Renal pelvis (tissue), 12 donors: ENCODE data around the gene KRTAP5-7. TPM values are rescaled to one million over a fixed set of nuclear protein-coding genes. Genes with fewer than 3 reads are reported as not detected.
"Not testable (repeated sequence)": the region's sequence is repeated elsewhere in the genome, so short reads cannot be mapped to it uniquely, and the experiment has no call there.

Experiments used
- DNase-seq: peaks from one replicate; pipeline ENCODE4 v3.0.0-alpha.2; 2013
- long read RNA-seq, 16 experiments: transcript quantifications; one replicate each; lab custom pipeline, GENCODE V29; 2026
- polyA plus RNA-seq, 3 donors: library from polyadenylated mRNA; unstranded; fragments of 120-200 nt; gene quantifications; one replicate each; pipeline ENCODE4 v1.2.1, GENCODE V29; 2013; ENCODE audit not compliant: insufficient read length in 3 of 3

Gene KRTAP5-7
- polyA plus RNA-seq: under 1 TPM in 2 of 3 donors, not detected in 1; 0.18 to 0.21 TPM
- long read RNA-seq, donor 1, partial matches to known transcripts: 0 of 2 reads
- long read RNA-seq, donor 1, other reads (novel, unspliced or antisense): 0 of 2 reads
- long read RNA-seq, donor 2: 0 reads
- long read RNA-seq, donor 3: 0 reads
- long read RNA-seq, donor 4: 0 reads
- long read RNA-seq, donor 5: 0 reads
- long read RNA-seq, donor 6: 0 reads
- long read RNA-seq, donor 7, partial matches to known transcripts: 0 of 1 reads
- long read RNA-seq, donor 7, other reads (novel, unspliced or antisense): 0 of 1 reads
- long read RNA-seq, donor 8: 0 reads
- long read RNA-seq, donor 9: 0 reads
- long read RNA-seq, donor 10: 0 reads
- long read RNA-seq, donor 11: 0 reads
- long read RNA-seq, donor 12: 0 reads
- long read RNA-seq, donor 13: 0 reads
- long read RNA-seq, donor 14: 0 reads
- long read RNA-seq, donor 15: 0 reads
- long read RNA-seq, donor 16: 0 reads

- not testable (repeated sequence) for DNase-seq
Measured at GRCh38 chr11:71526796-71527575, at the start of gene KRTAP5-7. TSS of gene KRTAP5-7 (plus strand) at chr11:71527267. CDS start at chr11:71527301, 34 bp downstream.

DNA sequence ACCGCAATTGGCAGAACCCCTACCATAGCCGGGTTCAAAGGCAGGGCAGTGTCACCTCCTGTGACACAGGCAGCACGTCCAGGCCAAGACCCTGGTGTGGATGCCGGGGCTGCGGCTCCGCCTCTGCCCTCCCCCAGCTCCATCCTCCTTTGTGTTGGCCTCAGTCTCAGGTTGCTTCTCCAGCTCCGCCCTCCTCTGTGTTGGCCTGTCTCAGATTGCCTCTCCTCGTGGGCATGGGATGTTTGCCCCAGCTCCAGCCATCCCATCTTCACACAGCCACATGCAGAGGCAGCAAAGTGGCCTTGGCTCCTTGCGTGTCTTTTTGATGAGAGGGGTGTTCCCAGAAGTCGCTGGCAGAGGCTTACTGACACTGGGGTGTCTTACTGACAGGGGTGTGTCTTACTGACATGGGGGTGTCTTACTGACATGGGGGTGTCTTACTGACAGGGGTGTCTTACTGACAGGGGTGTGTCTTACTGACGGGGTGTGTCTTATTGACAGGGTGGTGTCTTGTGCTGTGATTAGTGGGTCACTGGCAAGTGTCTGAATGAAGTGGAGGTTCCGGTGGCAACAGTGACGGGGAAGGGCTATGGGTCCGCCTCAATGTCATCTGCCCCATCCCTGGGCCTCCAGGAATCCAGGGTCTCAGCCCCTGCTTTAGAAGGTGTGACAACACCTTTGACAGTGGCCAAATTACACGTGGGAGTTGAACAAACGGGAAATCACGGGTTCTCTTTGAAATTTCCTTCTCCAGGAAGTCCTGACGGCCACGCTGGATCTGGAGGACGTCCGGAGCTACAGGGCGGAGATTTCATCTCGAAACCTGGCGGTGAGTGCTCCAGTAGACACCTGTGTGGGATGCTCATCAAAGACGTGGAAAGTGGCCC lies 49.2 kb upstream of the KRTAP5-7 start:
- DNase-seq: no peak

DNA sequence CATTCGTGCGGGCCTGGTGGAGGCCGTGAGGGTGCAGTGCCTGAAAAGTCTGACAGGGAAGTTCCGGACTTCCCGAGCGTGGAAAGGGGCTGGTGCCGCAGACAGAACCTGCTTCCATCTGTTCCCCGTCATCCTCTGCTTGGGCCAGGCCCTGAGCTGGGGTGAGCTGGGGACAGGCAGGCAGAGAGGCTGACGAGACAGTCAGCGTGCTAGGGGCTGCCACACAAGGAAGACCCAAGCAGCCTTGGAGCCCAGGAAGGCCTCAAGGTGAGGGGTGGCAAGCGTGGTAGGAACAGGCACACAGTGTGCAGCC lies 48.6 kb upstream of the KRTAP5-7 start:
- no peak for DNase-seq

DNA sequence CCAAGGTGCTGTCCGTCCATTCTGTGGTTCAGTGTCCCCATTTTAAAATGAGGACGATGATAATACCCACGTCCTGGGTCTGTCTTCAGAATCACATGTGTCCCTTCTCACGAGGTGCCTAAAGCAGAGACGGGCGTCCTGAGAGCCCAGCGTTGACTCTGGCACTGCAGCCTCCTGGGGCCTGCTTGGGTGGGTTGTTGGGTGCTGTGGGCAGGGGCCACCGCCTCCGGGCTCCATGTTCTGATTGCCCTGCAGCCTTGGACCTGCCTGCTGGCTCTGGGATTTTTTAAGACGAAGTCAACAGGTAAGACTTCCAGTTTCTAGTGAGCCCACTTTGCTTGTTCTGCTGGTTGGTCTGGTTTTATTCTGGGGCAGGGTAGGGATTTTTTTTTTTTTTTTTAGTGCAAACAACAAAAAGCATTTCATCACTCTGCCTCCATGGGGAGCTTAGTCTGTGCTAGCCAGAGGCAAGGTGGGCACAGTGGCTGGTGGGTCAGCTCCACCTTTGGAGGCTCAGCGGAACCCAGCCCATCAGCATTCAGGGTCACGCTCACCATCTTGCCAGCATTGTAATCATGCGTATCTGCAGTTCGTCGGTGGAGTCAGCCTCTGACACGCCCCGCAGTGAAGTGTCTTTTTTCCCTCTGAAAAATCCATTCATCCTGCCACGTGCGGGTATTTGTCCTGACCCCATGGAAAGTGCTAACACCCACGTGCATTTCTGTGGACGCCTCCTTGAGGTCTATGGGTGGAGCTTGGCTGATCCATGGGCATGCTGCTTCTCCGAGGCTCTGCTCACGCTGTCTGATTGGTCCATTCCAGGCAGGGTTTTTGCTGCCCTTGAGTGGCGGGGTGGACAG lies 45.7 kb upstream of the KRTAP5-7 start:
- DNase-seq: no peak

DNA sequence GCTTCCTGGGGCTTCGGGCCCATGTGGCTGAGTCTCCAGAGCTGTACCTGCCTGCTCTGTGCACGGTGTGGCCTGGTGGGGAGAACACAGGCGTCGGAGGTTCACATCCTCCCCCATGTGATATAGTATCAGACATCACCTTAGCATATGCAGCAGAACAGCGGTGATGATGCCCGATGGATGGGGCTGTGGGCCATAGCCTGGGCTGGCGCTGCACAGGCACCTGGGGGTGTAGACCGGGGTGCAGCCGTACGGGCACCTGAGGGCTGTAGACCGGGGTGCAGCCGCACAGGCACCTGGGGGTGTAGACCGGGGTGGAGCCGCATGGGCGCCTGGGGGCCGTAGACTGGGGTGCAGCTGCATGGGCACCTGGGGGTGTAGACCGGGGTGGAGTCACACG lies 44.9 kb upstream of the KRTAP5-7 start:
- DNase-seq: no peak

GRCh38 chr11:71482746-71483364 lies 44.2 kb upstream of the KRTAP5-7 start:
- DNase-seq: no peak

DNA sequence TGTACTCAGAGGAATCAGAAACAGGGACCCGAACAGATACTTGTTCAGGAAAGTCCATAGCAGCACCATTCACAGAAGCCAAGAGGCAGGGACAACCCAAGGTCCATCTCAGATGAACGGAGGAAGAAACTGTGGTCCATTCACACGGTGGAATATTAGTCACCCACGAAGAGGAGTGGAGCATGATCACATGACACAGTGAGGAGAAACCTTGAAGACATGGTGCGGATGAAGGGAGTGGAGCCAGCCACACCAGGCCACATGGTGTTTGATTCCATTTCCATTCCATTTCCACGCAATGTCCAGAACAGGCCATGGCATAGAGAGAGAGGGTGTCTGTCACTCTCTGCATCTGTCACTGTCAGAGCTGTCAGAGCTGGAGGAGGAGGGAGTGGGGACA lies 43.4 kb upstream of the KRTAP5-7 start:
- no peak for DNase-seq

GRCh38 chr11:71484248-71485062 lies 42.6 kb upstream of the KRTAP5-7 start:
- DNase-seq: no peak

DNA sequence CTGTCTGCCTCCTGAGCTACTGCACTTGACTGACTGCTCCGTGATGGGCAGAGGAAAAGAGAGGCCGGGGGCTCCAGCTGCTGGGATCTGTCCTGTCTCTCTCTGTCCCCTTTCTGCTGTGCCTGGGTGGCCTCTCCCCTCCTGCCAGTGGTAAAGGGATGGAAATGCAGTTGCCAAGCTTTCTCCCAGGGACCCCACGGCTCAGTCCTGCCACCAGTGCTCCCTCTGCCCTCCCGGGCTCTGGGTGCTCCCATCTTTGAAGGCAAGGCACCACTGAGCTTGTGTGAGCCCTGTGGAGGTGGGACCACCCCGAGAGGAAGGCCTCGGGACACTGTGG lies 42.0 kb upstream of the KRTAP5-7 start:
- DNase-seq: no peak

- DNase-seq: no peak
Measured at GRCh38 chr11:71485466-71485865, 41.6 kb upstream of the KRTAP5-7 start.

GRCh38 chr11:71486320-71486719 lies 40.7 kb upstream of the KRTAP5-7 start:
- DNase-seq: no peak

- DNase-seq: no peak
Measured at GRCh38 chr11:71488681-71489270, 38.3 kb upstream of the KRTAP5-7 start.

GRCh38 chr11:71489311-71490043 lies 37.6 kb upstream of the KRTAP5-7 start:
- DNase-seq: no peak

DNA sequence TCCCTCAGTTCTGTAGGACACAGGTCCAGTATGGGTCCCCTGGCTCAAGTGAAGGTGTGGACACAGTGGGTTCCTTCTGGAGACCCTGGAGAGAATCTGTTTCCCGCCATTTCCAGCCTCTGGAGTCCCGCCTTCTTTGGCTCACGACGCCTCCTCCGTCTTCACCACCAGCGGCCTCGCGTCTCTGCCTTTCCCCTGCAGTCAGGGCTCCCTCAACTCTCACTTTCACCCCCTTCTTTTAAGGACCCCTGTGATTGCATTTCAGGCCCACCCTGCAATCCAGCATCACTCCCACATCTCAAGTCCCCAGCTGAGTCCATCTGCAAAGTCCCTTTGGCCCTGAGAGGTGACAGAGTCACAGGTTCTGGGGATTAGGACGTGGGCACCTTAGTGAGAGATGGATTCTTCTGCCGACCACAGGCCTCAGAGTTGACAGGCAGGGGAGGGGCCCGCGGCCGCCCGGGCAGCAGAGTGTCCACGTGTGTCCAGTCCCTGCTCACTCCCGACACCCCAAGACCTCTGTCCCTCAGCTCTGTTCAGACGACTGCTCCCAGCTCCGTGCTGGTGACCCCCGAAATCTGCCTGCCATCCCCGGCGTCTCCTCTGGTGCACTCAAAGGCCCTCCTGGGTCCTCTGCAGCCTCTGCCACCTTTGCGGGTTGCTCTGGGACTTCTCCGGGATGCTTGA lies 36.9 kb upstream of the KRTAP5-7 start:
- no peak for DNase-seq

GRCh38 chr11:71490731-71491390 lies 36.2 kb upstream of the KRTAP5-7 start:
- no peak for DNase-seq

GRCh38 chr11:71491531-71491930 lies 35.5 kb upstream of the KRTAP5-7 start:
- no peak for DNase-seq

- DNase-seq: no peak
Measured at GRCh38 chr11:71491940-71492339, 35.1 kb upstream of the KRTAP5-7 start.
